GM12873 (cell line): ENCODE data around the gene EPB42.

Experiments used
- TF ChIP-seq, protein P1 (sequence below): IDR thresholded peaks from 2 replicates; pipeline ENCODE4 v1.5.1; 2012; ENCODE audit warnings: low read depth, mild to moderate bottlenecking, moderate library complexity, low read length, control low read depth; ENCODE audit not compliant: insufficient read depth; ENCODE audit errors: missing control alignments

The EPB42 gene

DNA sequence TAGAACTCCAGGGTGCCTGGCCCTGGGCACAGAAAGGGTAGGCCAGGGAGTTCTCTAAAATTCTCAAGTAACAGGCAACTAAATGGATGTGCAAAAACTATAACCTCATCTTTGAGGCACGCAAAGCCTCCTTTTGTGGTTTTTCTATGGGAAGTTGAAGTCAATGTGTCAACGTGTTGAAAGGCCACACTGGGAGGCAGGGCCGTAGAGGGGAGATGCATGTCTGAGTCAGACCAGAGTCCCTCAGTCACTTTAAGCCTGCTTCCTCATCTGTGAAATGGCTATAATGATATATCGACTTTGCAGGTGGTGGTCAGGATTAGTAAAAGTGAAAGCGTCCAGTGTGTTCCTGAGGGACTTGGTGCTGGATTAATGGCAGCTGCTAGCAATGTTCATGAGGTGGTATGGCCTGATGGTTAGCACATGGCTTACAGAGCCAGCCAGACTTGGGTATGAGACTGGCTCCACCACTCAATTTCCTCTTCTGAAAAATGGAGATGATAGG lies 28.9 kb upstream of the EPB42 start:
- TF ChIP-seq, protein P1, sequence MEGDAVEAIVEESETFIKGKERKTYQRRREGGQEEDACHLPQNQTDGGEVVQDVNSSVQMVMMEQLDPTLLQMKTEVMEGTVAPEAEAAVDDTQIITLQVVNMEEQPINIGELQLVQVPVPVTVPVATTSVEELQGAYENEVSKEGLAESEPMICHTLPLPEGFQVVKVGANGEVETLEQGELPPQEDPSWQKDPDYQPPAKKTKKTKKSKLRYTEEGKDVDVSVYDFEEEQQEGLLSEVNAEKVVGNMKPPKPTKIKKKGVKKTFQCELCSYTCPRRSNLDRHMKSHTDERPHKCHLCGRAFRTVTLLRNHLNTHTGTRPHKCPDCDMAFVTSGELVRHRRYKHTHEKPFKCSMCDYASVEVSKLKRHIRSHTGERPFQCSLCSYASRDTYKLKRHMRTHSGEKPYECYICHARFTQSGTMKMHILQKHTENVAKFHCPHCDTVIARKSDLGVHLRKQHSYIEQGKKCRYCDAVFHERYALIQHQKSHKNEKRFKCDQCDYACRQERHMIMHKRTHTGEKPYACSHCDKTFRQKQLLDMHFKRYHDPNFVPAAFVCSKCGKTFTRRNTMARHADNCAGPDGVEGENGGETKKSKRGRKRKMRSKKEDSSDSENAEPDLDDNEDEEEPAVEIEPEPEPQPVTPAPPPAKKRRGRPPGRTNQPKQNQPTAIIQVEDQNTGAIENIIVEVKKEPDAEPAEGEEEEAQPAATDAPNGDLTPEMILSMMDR, result no peak

DNA sequence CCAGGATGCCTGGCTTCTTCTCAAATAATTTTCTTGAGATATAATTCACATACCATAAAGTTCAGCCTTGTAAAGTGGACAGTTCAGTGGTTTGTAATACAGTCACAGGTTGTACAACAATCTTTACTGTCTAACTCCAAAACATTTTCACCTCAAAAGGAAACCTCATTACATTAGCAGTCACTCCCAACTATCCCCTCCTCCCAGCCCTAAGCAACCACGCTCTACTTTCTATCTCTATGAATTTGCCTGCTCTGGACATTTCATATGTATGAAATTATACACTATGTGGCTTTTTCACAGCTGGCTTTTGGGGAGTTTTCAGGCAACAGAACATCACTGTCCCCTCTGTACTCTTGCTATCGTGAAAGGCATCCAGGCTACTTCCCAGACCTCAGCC lies 28.4 kb upstream of the EPB42 start:
- TF ChIP-seq, protein P1, result no peak

DNA sequence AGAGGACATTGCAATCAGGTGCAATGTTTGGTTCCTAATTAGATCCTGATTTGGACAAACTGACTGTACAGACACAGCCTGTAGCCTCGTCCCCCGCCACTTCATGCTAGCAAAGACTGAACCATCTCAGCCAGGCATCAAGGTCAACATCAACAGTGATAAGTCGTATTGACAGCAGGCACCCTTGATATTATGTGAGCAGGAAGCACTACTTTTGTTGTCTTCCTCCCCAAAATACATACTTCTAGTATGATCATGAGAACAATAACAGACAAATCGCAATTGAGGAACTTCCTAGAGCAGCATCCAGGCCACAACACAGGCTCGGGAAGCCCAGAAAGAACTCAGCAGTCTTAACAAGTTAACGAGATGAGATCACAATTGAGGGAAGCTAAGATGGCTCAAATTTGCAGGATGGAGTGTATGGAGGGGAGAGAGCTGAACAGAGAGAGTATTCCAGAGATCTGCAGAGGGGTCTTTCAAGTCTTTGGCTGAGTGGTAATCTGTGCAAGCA lies 25.5 kb upstream of the EPB42 start:
- TF ChIP-seq, protein P1, result no peak

DNA sequence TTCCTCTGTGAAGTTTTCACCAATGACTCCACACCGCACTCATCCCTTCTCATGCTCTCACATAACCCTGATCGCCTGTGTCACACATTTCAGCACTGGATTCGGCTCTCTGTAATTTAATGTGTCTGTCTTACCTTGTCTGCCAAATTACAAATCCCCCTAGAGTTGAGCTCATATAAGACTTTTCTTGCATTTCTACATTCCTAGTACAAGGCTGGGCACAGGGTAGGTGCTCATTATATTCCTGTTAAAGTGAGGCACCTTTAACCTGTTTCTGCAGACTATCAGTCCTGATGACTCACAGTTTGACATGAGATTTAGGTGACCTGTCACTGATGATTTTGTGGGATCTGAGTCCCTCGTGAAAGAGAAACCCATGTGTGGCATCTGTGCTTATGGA lies 23.3 kb upstream of the EPB42 start:
- TF ChIP-seq, protein P1, result no peak

DNA sequence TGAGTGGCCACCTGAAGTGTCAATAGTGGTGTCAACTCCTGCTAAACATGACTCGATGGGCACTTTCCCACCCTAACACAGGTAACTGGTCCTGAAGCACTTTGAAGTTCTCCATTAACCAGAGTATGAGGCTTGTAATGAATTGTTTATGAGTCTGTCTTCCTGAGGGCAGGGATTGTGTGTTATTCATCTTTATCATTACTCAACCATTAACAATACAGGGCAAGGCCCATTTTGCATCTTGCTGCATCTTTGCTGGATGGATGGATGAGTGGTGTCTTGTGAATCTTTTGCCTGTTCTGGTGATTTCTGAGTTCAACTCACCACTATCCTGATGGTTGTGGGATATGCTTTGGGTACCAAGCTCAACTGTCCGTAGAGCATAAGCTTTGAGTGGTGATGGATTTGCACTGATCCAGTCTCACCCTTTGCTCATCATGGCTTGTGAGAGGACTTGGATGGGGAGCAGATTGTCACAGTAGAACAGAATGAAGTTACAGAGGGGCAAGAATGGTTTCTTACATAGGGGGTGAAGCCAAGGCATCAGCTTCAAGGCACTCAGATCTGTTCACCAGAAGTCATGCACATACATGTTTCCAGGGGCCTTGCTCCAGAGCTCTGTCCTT lies 22.3 kb upstream of the EPB42 start:
- TF ChIP-seq, protein P1, result no peak

DNA sequence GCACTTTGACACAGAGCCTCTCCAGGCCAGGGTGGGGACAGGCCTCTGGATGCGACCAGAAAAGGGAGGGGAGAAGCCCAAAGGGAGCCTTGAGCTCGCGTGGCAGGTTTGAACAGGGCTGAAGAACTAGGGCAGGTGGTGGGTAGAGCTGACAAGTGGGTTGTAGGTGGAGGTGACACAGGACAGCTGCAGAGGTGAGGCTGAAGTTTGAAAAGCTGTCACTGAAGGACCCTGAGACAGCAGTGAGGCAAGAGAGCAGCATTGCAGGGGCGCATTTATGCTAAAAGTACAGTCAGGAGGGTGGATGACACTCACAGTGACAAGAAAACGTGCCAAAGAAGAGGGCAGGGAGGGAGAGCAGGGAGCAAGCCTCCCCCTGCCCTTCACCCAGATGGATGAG lies 21.8 kb upstream of the EPB42 start:
- TF ChIP-seq, protein P1, result no peak

DNA sequence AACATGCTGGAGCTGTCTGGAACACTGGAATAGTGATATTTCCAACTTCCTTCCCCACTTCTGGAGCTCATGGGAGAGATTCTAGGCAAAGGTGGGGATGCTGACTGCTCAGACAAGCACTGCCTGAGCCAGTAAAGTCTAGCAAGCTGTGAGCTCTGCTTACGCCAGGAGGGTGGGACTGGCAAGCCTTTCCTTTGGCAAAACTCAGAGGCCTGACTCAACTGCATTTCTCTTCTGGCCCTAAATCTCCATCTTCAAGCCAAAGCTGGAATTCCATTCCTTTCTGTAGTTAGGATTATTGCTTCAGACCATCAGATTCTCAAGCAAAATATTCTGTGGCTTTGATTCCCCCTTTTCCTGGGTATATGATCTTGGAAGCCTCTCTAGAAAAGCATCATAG lies 20.3 kb upstream of the EPB42 start:
- TF ChIP-seq, protein P1, result no peak
